ENCODE data around the gene GPATCH4. TPM values are rescaled to one million over a fixed set of nuclear protein-coding genes. Genes with fewer than 3 reads are reported as not detected.

Gene GPATCH4
- total RNA-seq, 1 experiment from 2014 or later: 37.3 TPM

GRCh38 chr1:156544592-156545102 is 56.6 kb downstream of the GPATCH4 start:
- Histone ChIP-seq H3F3A (ENCODE audit: low read length, unreplicated experiment) (no peaks in the 10 kb centered on the region), H3K27me3 (ENCODE audit: low read length) (no peaks in the 10 kb centered on the region), H2AFZ (ENCODE audit: low read length) (no peak overlapping the region), H3K9ac (ENCODE audit: low read length) (no peak overlapping the region), H3K79me2 (ENCODE audit: low read length) (no peaks in the 10 kb centered on the region), H3K4me3 (ENCODE audit: low read length) (no peak overlapping the region), H4K20me1 (ENCODE audit: low read length) (no peaks in the 10 kb centered on the region), H3K36me3 (ENCODE audit: low read depth, low read length) (peaks cover 77% of the 10 kb centered on the region), H3K9me3 (ENCODE audit: low read length) (no peaks in the 10 kb centered on the region), H3K27ac (ENCODE audit: low read length) (no peak overlapping the region), H3K4me1 (ENCODE audit: insufficient read depth, low read length) (0 out of 2 replicates have a peak, but pooled peaks cover 4% of the 10 kb centered on the region), H3K9me2 (replicated peaks; ENCODE audit: low read length) (no peaks in the 10 kb centered on the region), H3K4me2 (ENCODE audit: low read length) (no peak overlapping the region)
- ATAC-seq (no peak), DNase-seq (no peak)
- intact Hi-C loops (cut with micrococcal nuclease): no loop called here
- TF ChIP-seq, protein P1, sequence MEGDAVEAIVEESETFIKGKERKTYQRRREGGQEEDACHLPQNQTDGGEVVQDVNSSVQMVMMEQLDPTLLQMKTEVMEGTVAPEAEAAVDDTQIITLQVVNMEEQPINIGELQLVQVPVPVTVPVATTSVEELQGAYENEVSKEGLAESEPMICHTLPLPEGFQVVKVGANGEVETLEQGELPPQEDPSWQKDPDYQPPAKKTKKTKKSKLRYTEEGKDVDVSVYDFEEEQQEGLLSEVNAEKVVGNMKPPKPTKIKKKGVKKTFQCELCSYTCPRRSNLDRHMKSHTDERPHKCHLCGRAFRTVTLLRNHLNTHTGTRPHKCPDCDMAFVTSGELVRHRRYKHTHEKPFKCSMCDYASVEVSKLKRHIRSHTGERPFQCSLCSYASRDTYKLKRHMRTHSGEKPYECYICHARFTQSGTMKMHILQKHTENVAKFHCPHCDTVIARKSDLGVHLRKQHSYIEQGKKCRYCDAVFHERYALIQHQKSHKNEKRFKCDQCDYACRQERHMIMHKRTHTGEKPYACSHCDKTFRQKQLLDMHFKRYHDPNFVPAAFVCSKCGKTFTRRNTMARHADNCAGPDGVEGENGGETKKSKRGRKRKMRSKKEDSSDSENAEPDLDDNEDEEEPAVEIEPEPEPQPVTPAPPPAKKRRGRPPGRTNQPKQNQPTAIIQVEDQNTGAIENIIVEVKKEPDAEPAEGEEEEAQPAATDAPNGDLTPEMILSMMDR (conservative IDR thresholded peaks at IDR 0.05; ENCODE audit: low read depth, low read length): no peak
- TF ChIP-seq EZH2phosphoT487 (IDR thresholded peaks at IDR 0.05; ENCODE audit: borderline replicate concordance, low read length) (no peak), EZH2 (IDR thresholded peaks at IDR 0.05; ENCODE audit: low read length, unreplicated experiment) (no peak)
- POLR2A ChIA-PET (ENCODE audit: unreplicated experiment): no interaction called here
- CTCF ChIA-PET: no interaction called here
- no TSS peak for BruUV-seq (replicated peaks)

Other genes with a start within 250 kb of the GPATCH4 start
- 0.26 TPM in 1 of 2 replicates, not detected in the other for gene RHBG, start 232.3 kb downstream of the GPATCH4 start, total RNA-seq (2014; rRNA removed)
- gene MEF2D, start 100.7 kb downstream of the GPATCH4 start, total RNA-seq (2014; rRNA removed): 17.3 and 27.4 TPM in 2 replicates
- 54.3 and 77.3 TPM in 2 replicates for gene IQGAP3, start 28.9 kb downstream of the GPATCH4 start, total RNA-seq (2014; rRNA removed)
- not detected in 2 replicates for gene TTC24, start 21.8 kb downstream of the GPATCH4 start, total RNA-seq (2014; rRNA removed)
- gene NAXE, start 9.7 kb downstream of the GPATCH4 start, total RNA-seq (2014; rRNA removed): 237 and 261 TPM in 2 replicates
- gene HAPLN2, start 17.9 kb upstream of the GPATCH4 start, total RNA-seq (2014; rRNA removed): 1.1 TPM in 1 of 2 replicates, not detected in the other
- not detected in 2 replicates for gene BCAN, start 40.6 kb upstream of the GPATCH4 start, total RNA-seq (2014; rRNA removed)
- gene NES, start 75.9 kb upstream of the GPATCH4 start, total RNA-seq (2014; rRNA removed): 58.2 and 70.0 TPM in 2 replicates
- 120 and 150 TPM in 2 replicates for gene CRABP2, start 104.1 kb upstream of the GPATCH4 start, total RNA-seq (2014; rRNA removed)
- gene METTL25B, start 127.0 kb upstream of the GPATCH4 start, total RNA-seq (2014; rRNA removed): 10.4 and 14.6 TPM in 2 replicates
- 39.2 and 51.7 TPM in 2 replicates for gene ISG20L2, start 127.3 kb upstream of the GPATCH4 start, total RNA-seq (2014; rRNA removed)
- 232 and 275 TPM in 2 replicates for gene MRPL24, start 139.6 kb upstream of the GPATCH4 start, total RNA-seq (2014; rRNA removed)
- 586 and 1,030 TPM in 2 replicates for gene HDGF, start 150.2 kb upstream of the GPATCH4 start, total RNA-seq (2014; rRNA removed)
- 103 TPM in 2 replicates for gene PRCC, start 166.1 kb upstream of the GPATCH4 start, total RNA-seq (2014; rRNA removed)
- 6.9 and 7.8 TPM in 2 replicates for gene SH2D2A, start 215.4 kb upstream of the GPATCH4 start, total RNA-seq (2014; rRNA removed)

Data from PC-3 (cell line).